CD4-positive, alpha-beta T cell treated with Interleukin-17A for 4 hours (primary cell): ENCODE measurements around the gene KIAA0586.
A peak's percentile ranks its signal among the peaks of the same experiment; 100 is the strongest.
"Not testable (repeated sequence)": the region's sequence is repeated elsewhere in the genome, so short reads cannot be mapped to it uniquely, and the experiment has no call there.

Source experiments
- DNase-seq: peaks from one replicate; pipeline ENCODE4 v3.0.0-alpha.2; 2020; ENCODE audit warnings: mixed read lengths

The KIAA0586 gene

GRCh38 chr14:58465421-58465820 lies 37.9 kb downstream of the KIAA0586 start:
- no peak for DNase-seq

GRCh38 chr14:58466459-58466858 lies 38.9 kb downstream of the KIAA0586 start:
- no peak for DNase-seq

GRCh38 chr14:58467575-58467974 lies 40.1 kb downstream of the KIAA0586 start:
- no peak for DNase-seq

GRCh38 chr14:58469309-58469708 lies 41.8 kb downstream of the KIAA0586 start:
- no peak for DNase-seq

GRCh38 chr14:58476320-58476719 lies 48.8 kb downstream of the KIAA0586 start:
- no peak for DNase-seq

- DNase-seq = no peak
Observed at GRCh38 chr14:58477653-58478052, 50.1 kb downstream of the KIAA0586 start.

GRCh38 chr14:58478329-58478728 lies 50.8 kb downstream of the KIAA0586 start:
- DNase-seq = not testable (repeated sequence)

GRCh38 chr14:58479975-58480374 lies 52.5 kb downstream of the KIAA0586 start:
- DNase-seq = no peak

GRCh38 chr14:58484176-58484575 lies 56.7 kb downstream of the KIAA0586 start:
- no peak for DNase-seq

GRCh38 chr14:58488550-58488949 lies 61.0 kb downstream of the KIAA0586 start:
- DNase-seq = no peak

GRCh38 chr14:58491593-58491992 lies 64.1 kb downstream of the KIAA0586 start:
- DNase-seq = no peak

GRCh38 chr14:58492044-58492443 lies 64.5 kb downstream of the KIAA0586 start:
- DNase-seq = no peak

- peak; percentile 40 for DNase-seq
Observed at GRCh38 chr14:58501214-58501816, 73.8 kb downstream of the KIAA0586 start.

- DNase-seq = no peak
Observed at GRCh38 chr14:58513272-58513671, 85.8 kb downstream of the KIAA0586 start.

- no peak for DNase-seq
Observed at GRCh38 chr14:58517592-58517991, 90.1 kb downstream of the KIAA0586 start.

GRCh38 chr14:58525691-58526090 lies 98.2 kb downstream of the KIAA0586 start:
- DNase-seq = not testable (repeated sequence)

GRCh38 chr14:58533446-58533845 lies 105.9 kb downstream of the KIAA0586 start:
- DNase-seq = no peak

- no peak for DNase-seq
Observed at GRCh38 chr14:58535044-58535443, 107.5 kb downstream of the KIAA0586 start.

GRCh38 chr14:58537004-58537403 lies 109.5 kb downstream of the KIAA0586 start:
- DNase-seq = no peak

GRCh38 chr14:58540749-58541632 lies 113.5 kb downstream of the KIAA0586 start:
- no peak for DNase-seq

- no peak for DNase-seq
Observed at GRCh38 chr14:58541633-58542022, 114.1 kb downstream of the KIAA0586 start.

- no peak for DNase-seq
Observed at GRCh38 chr14:58543253-58543652, 115.7 kb downstream of the KIAA0586 start.

- no peak for DNase-seq
Observed at GRCh38 chr14:58547649-58548048, 120.1 kb downstream of the KIAA0586 start.

GRCh38 chr14:58549105-58549757 lies 121.7 kb downstream of the KIAA0586 start:
- DNase-seq = no peak
